Tibial nerve (tissue), 4 donors: Measurements from ENCODE around the gene VSIR.

Experiments used
- CTCF ChIP-seq, 5 experiments: fragments of 200-600 bp in 3 of 5; fragments of 450-650 bp in 2 of 5; sonication (generic) in 3 of 5; IDR thresholded peaks; one replicate each; pipeline ENCODE4 v1.5.1; 2016 to 2019; ENCODE audit warnings: antibody characterized with exemption in 5 of 5, mild to moderate bottlenecking in 3 of 5, moderate library complexity in 2 of 5
- EP300 ChIP-seq, 2 donors: sonication (generic); formaldehyde crosslinking; IDR thresholded peaks; one replicate each; pipeline ENCODE4 v1.6.1; 2017; ENCODE audit warnings: antibody characterized with exemption in 2 of 2, mild to moderate bottlenecking in 1 of 2
- POLR2A ChIP-seq, 2 donors: fragments of 450-650 bp; IDR thresholded peaks; one replicate each; pipeline ENCODE4 v1.6.1; 2017; ENCODE audit warnings: antibody characterized with exemption in 2 of 2, mild to moderate bottlenecking in 2 of 2, moderate library complexity in 2 of 2

GRCh38 chr10:71749396-71749795, 23.9 kb downstream of the VSIR start:
- no peak for TF ChIP-seq CTCF (IDR thresholded peaks at IDR 0.05)
- TF ChIP-seq EP300 (IDR thresholded peaks at IDR 0.05): no peak
- TF ChIP-seq POLR2A (IDR thresholded peaks at IDR 0.05): no peak
